ENCODE measurements around the gene PLCB1. TPM values are rescaled to one million over a fixed set of nuclear protein-coding genes. Genes with fewer than 3 reads are reported as not detected.

The PLCB1 gene
- total RNA-seq, 1 experiment from 2014 or later: 11.3 TPM

- TF ChIP-seq CTCF (IDR thresholded peaks at IDR 0.05) (no peak), CREB1 (CRISPR knock-in tag; IDR thresholded peaks at IDR 0.05) (no peak), OVOL2 (CRISPR knock-in tag; IDR thresholded peaks at IDR 0.05; ENCODE audit: borderline replicate concordance) (no peak)
- TF ChIP-seq, protein P1, sequence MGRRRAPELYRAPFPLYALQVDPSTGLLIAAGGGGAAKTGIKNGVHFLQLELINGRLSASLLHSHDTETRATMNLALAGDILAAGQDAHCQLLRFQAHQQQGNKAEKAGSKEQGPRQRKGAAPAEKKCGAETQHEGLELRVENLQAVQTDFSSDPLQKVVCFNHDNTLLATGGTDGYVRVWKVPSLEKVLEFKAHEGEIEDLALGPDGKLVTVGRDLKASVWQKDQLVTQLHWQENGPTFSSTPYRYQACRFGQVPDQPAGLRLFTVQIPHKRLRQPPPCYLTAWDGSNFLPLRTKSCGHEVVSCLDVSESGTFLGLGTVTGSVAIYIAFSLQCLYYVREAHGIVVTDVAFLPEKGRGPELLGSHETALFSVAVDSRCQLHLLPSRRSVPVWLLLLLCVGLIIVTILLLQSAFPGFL (CRISPR knock-in tag; IDR thresholded peaks at IDR 0.05; ENCODE audit: borderline replicate concordance): no peak
These were observed 194.1 kb downstream of the PLCB1 start (continued) for GRCh38 chr20:8326191-8326590.

DNA sequence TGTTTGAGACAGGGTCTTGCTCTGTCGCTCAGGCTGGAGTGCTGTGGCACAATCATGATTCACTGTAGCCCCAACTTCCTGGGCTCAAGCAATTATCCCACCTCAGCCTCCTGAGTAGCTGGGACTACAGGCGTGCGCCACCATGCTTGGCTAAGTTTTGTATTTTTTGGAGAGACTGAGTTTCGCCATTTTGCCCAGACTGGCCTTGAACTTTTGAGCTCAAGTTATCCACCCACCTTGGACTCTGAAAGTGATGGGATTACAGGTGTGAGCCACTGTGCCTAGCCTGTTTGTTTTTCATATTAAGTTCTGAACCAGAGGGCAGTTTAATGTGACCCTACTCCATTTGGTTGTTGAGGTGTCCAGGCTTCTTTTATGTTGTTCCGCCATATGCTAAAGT lies 194.8 kb downstream of the PLCB1 start:
- CTCF ChIA-PET: no interaction called here
- H3K9me3 Mint-ChIP-seq: no peaks in the 10 kb centered on the region
- TF ChIP-seq ETV6 (CRISPR knock-in tag; IDR thresholded peaks at IDR 0.05) (no peak), FOXP1 (CRISPR knock-in tag; IDR thresholded peaks at IDR 0.05; ENCODE audit: borderline replicate concordance) (no peak), NR3C1 (CRISPR knock-in tag; conservative IDR thresholded peaks at IDR 0.05; ENCODE audit: low read depth) (no peak), EMX1 (CRISPR knock-in tag; IDR thresholded peaks at IDR 0.05) (no peak), NR1H2 (CRISPR knock-in tag; IDR thresholded peaks at IDR 0.05) (no peak), MXD4 (CRISPR knock-in tag; IDR thresholded peaks at IDR 0.05; ENCODE audit: borderline replicate concordance) (no peak), TCF7 (CRISPR knock-in tag; IDR thresholded peaks at IDR 0.05; ENCODE audit: low read depth) (no peak), HMGA2 (CRISPR knock-in tag; IDR thresholded peaks at IDR 0.05) (no peak), AR (CRISPR knock-in tag; IDR thresholded peaks at IDR 0.05) (no peak), OVOL2 (CRISPR knock-in tag; IDR thresholded peaks at IDR 0.05; ENCODE audit: borderline replicate concordance) (no peak), NFE2L1 (CRISPR knock-in tag; IDR thresholded peaks at IDR 0.05) (no peak), IRF2 (CRISPR knock-in tag; IDR thresholded peaks at IDR 0.05; ENCODE audit: borderline replicate concordance, low read depth) (no peak)
- TF ChIP-seq, protein P2, sequence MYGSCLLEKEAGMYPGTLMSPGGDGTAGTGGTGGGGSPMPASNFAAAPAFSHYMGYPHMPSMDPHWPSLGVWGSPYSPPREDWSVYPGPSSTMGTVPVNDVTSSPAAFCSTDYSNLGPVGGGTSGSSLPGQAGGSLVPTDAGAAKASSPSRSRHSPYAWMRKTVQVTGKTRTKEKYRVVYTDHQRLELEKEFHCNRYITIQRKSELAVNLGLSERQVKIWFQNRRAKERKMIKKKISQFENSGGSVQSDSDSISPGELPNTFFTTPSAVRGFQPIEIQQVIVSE (CRISPR knock-in tag; IDR thresholded peaks at IDR 0.05; ENCODE audit: borderline replicate concordance): no peak
- TF ChIP-seq, protein P3, sequence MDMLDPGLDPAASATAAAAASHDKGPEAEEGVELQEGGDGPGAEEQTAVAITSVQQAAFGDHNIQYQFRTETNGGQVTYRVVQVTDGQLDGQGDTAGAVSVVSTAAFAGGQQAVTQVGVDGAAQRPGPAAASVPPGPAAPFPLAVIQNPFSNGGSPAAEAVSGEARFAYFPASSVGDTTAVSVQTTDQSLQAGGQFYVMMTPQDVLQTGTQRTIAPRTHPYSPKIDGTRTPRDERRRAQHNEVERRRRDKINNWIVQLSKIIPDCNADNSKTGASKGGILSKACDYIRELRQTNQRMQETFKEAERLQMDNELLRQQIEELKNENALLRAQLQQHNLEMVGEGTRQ (CRISPR knock-in tag; IDR thresholded peaks at IDR 0.05): no peak
- TF ChIP-seq, protein P4, sequence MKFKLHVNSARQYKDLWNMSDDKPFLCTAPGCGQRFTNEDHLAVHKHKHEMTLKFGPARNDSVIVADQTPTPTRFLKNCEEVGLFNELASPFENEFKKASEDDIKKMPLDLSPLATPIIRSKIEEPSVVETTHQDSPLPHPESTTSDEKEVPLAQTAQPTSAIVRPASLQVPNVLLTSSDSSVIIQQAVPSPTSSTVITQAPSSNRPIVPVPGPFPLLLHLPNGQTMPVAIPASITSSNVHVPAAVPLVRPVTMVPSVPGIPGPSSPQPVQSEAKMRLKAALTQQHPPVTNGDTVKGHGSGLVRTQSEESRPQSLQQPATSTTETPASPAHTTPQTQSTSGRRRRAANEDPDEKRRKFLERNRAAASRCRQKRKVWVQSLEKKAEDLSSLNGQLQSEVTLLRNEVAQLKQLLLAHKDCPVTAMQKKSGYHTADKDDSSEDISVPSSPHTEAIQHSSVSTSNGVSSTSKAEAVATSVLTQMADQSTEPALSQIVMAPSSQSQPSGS (CRISPR knock-in tag; IDR thresholded peaks at IDR 0.05; ENCODE audit: borderline replicate concordance, low read depth): no peak
- TF ChIP-seq, protein P5, sequence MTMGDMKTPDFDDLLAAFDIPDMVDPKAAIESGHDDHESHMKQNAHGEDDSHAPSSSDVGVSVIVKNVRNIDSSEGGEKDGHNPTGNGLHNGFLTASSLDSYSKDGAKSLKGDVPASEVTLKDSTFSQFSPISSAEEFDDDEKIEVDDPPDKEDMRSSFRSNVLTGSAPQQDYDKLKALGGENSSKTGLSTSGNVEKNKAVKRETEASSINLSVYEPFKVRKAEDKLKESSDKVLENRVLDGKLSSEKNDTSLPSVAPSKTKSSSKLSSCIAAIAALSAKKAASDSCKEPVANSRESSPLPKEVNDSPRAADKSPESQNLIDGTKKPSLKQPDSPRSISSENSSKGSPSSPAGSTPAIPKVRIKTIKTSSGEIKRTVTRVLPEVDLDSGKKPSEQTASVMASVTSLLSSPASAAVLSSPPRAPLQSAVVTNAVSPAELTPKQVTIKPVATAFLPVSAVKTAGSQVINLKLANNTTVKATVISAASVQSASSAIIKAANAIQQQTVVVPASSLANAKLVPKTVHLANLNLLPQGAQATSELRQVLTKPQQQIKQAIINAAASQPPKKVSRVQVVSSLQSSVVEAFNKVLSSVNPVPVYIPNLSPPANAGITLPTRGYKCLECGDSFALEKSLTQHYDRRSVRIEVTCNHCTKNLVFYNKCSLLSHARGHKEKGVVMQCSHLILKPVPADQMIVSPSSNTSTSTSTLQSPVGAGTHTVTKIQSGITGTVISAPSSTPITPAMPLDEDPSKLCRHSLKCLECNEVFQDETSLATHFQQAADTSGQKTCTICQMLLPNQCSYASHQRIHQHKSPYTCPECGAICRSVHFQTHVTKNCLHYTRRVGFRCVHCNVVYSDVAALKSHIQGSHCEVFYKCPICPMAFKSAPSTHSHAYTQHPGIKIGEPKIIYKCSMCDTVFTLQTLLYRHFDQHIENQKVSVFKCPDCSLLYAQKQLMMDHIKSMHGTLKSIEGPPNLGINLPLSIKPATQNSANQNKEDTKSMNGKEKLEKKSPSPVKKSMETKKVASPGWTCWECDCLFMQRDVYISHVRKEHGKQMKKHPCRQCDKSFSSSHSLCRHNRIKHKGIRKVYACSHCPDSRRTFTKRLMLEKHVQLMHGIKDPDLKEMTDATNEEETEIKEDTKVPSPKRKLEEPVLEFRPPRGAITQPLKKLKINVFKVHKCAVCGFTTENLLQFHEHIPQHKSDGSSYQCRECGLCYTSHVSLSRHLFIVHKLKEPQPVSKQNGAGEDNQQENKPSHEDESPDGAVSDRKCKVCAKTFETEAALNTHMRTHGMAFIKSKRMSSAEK (CRISPR knock-in tag; IDR thresholded peaks at IDR 0.05; ENCODE audit: borderline replicate concordance): no peak
- TF ChIP-seq, protein P6, sequence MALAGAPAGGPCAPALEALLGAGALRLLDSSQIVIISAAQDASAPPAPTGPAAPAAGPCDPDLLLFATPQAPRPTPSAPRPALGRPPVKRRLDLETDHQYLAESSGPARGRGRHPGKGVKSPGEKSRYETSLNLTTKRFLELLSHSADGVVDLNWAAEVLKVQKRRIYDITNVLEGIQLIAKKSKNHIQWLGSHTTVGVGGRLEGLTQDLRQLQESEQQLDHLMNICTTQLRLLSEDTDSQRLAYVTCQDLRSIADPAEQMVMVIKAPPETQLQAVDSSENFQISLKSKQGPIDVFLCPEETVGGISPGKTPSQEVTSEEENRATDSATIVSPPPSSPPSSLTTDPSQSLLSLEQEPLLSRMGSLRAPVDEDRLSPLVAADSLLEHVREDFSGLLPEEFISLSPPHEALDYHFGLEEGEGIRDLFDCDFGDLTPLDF (CRISPR knock-in tag; IDR thresholded peaks at IDR 0.05): no peak
- H3K36me3 Mint-ChIP-seq: no peaks in the 10 kb centered on the region
- POLR2A ChIA-PET: interaction anchor here (0.6 kb wide), 1 partner anchor 355 kb away, joined by 3 read pairs; no protein-coding TSS in a partner anchor
- DNase-seq (ENCODE audit: low spot score) (no peak), ATAC-seq (no peak)
- H3K4me1 Mint-ChIP-seq: peaks cover 11% of the 10 kb centered on the region
- H3K4me3 Mint-ChIP-seq: no peak overlapping the region
- H3K27me3 Mint-ChIP-seq (ENCODE audit: low read depth): no peaks in the 10 kb centered on the region
- H3K27ac Mint-ChIP-seq: no peak overlapping the region

Data from WTC11 (cell line).